Neural cell (in vitro differentiated cells): Measurements from ENCODE around the gene ORM1. TPM values are rescaled to one million over a fixed set of nuclear protein-coding genes. Genes with fewer than 3 reads are reported as not detected.
"Not testable (repeated sequence)": the region's sequence is repeated elsewhere in the genome, so short reads cannot be mapped to it uniquely, and the experiment has no call there.

Experiments
- H2AFZ ChIP-seq: fragments of 200-600, 300-800 bp; sonication (generic), shearing (Covaris generic); 2 replicates; pipeline ENCODE4 v1.6.0; 2014; ENCODE audit warnings: low read depth, mild to moderate bottlenecking, antibody characterized with exemption, low read length, moderate library complexity
- H3F3A ChIP-seq: fragments of 200-600 bp; shearing (Covaris generic); 2 replicates; pipeline ENCODE4 v1.6.1; 2016; ENCODE audit warnings: mild to moderate bottlenecking, moderate library complexity, mixed read lengths, antibody characterized with exemption, low read length; ENCODE audit not compliant: insufficient read depth, poor library complexity, severe bottlenecking
- H3K27ac ChIP-seq: fragments of 200-600, 300-800 bp; sonication (generic), shearing (Covaris generic); 2 replicates; pipeline ENCODE4 v1.5.1; 2014; ENCODE audit warnings: mild to moderate bottlenecking, low read length, moderate library complexity
- H3K27me3 ChIP-seq: fragments of 300-800, 200-600 bp; sonication (generic), shearing (Covaris generic); 2 replicates; pipeline ENCODE4 v1.6.0; 2014; ENCODE audit warnings: mild to moderate bottlenecking, low read depth, low read length, moderate library complexity; ENCODE audit not compliant: insufficient read depth
- H3K36me3 ChIP-seq: fragments of 300-800, 200-600 bp; sonication (generic), shearing (Covaris generic); 2 replicates; pipeline ENCODE4 v1.5.1; 2014; ENCODE audit warnings: mild to moderate bottlenecking, antibody characterized with exemption, low read length, moderate library complexity; ENCODE audit not compliant: insufficient read depth
- H3K4me2 ChIP-seq: fragments of 300-800, 200-600 bp; sonication (generic), shearing (Covaris generic); 2 replicates; pipeline ENCODE4 v1.6.0; 2014; ENCODE audit warnings: mild to moderate bottlenecking, low read length
- H3K4me3 ChIP-seq: fragments of 300-800, 200-600 bp; sonication (generic), shearing (Covaris generic); 2 replicates; pipeline ENCODE4 v1.5.1; 2014; ENCODE audit warnings: mild to moderate bottlenecking, low read length, moderate library complexity
- H3K79me2 ChIP-seq: fragments of 200-600 bp; shearing (Covaris generic); replicated peaks from 2 replicates; pipeline ENCODE4 v1.6.0; 2014; ENCODE audit warnings: mild to moderate bottlenecking, low read length, moderate library complexity; ENCODE audit not compliant: insufficient read depth
- H3K9ac ChIP-seq: fragments of 300-800, 200-600 bp; sonication (generic), shearing (Covaris generic); 2 replicates; pipeline ENCODE4 v1.6.1; 2016; ENCODE audit warnings: mild to moderate bottlenecking, low read length, mixed read lengths
- H3K9me2 ChIP-seq: fragments of 200-600 bp; shearing (Covaris generic); 2 replicates; pipeline ENCODE4 v1.6.1; 2016; ENCODE audit warnings: mild to moderate bottlenecking, low read length, mixed read lengths; ENCODE audit not compliant: insufficient read depth
- H3K9me3 ChIP-seq: fragments of 200-600, 300-800 bp; sonication (generic), shearing (Covaris generic); 2 replicates; pipeline ENCODE4 v1.6.1; 2016; ENCODE audit warnings: mild to moderate bottlenecking, mixed run types, low read length, moderate library complexity, mixed read lengths
- H4K20me1 ChIP-seq: fragments of 200-600 bp; shearing (Covaris generic); 2 replicates; pipeline ENCODE4 v1.6.1; 2016; ENCODE audit warnings: mild to moderate bottlenecking, mixed run types; ENCODE audit not compliant: insufficient read depth
- EP300 ChIP-seq: fragments of 450-650 bp; conservative IDR thresholded peaks from 2 replicates; pipeline ENCODE4 v1.6.1; 2014; ENCODE audit warnings: antibody characterized with exemption, mild to moderate bottlenecking, moderate library complexity; ENCODE audit not compliant: poor library complexity, severe bottlenecking
- EZH2 ChIP-seq: fragments of 200-600, 300-800 bp; shearing (Covaris generic), sonication (generic); IDR thresholded peaks from 2 replicates; pipeline ENCODE4 v1.6.1; 2014; ENCODE audit warnings: antibody characterized with exemption, low read length, borderline replicate concordance, mild to moderate bottlenecking; ENCODE audit not compliant: insufficient read depth, poor library complexity, severe bottlenecking
- MXI1 ChIP-seq: fragments of 450-650 bp; conservative IDR thresholded peaks from 2 replicates; pipeline ENCODE4 v1.6.1; 2014; ENCODE audit warnings: antibody characterized with exemption, mild to moderate bottlenecking; ENCODE audit not compliant: poor library complexity, severe bottlenecking
- POLR2AphosphoS5 ChIP-seq: IDR thresholded peaks from 2 replicates; pipeline ENCODE4 v1.6.1; 2012
- RAD21 ChIP-seq: fragments of 450-650 bp; conservative IDR thresholded peaks from 2 replicates; pipeline ENCODE4 v1.6.1; 2014; ENCODE audit warnings: antibody characterized with exemption, mild to moderate bottlenecking, moderate library complexity
- SMC3 ChIP-seq: fragments of 450-650 bp; conservative IDR thresholded peaks from 2 replicates; pipeline ENCODE4 v1.6.1; 2014; ENCODE audit warnings: antibody characterized with exemption, mild to moderate bottlenecking, moderate library complexity; ENCODE audit not compliant: poor library complexity
- TAF1 ChIP-seq: IDR thresholded peaks from 2 replicates; pipeline ENCODE4 v1.6.1; 2012; ENCODE audit warnings: low read depth
- polyA plus RNA-seq: library from polyadenylated mRNA; depleted of rRNA; stranded (reverse); fragments of >200 nt; gene quantifications from 2 replicates; pipeline ENCODE4 v1.2.3, GENCODE V29; 2014
- TF ChIP-seq, protein P1 (sequence below): IDR thresholded peaks from 2 replicates; pipeline ENCODE4 v1.6.1; 2012; ENCODE audit warnings: borderline replicate concordance
- TF ChIP-seq, protein P2 (sequence below): fragments of 450-650 bp; IDR thresholded peaks from 2 replicates; pipeline ENCODE4 v1.5.1; 2014; ENCODE audit warnings: antibody characterized with exemption, mild to moderate bottlenecking, moderate library complexity; ENCODE audit not compliant: poor library complexity, severe bottlenecking

The ORM1 gene
- polyA plus RNA-seq, 1 donor from 2014 or later = not detected

GRCh38 chr9:114327749-114328148 is 4.9 kb downstream of the ORM1 start:
- Histone ChIP-seq H3K9ac (no peak overlapping the region), H3F3A (no peaks in the 10 kb centered on the region), H3K36me3 (no peaks in the 10 kb centered on the region), H3K79me2 (no peaks in the 10 kb centered on the region), H3K9me3 (no peaks in the 10 kb centered on the region), H3K9me2 (no peaks in the 10 kb centered on the region), H4K20me1 (no peaks in the 10 kb centered on the region), H2AFZ (no peak overlapping the region), H3K4me3 (no peak overlapping the region), H3K4me2 (no peak overlapping the region), H3K27ac (no peak overlapping the region), H3K27me3 (no peaks in the 10 kb centered on the region)
- TF ChIP-seq POLR2AphosphoS5 (no peak), EP300 (no peak), SMC3 (no peak), MXI1 (no peak), RAD21 (no peak), EZH2 (no peak), TAF1 (no peak)
- TF ChIP-seq, protein P1, sequence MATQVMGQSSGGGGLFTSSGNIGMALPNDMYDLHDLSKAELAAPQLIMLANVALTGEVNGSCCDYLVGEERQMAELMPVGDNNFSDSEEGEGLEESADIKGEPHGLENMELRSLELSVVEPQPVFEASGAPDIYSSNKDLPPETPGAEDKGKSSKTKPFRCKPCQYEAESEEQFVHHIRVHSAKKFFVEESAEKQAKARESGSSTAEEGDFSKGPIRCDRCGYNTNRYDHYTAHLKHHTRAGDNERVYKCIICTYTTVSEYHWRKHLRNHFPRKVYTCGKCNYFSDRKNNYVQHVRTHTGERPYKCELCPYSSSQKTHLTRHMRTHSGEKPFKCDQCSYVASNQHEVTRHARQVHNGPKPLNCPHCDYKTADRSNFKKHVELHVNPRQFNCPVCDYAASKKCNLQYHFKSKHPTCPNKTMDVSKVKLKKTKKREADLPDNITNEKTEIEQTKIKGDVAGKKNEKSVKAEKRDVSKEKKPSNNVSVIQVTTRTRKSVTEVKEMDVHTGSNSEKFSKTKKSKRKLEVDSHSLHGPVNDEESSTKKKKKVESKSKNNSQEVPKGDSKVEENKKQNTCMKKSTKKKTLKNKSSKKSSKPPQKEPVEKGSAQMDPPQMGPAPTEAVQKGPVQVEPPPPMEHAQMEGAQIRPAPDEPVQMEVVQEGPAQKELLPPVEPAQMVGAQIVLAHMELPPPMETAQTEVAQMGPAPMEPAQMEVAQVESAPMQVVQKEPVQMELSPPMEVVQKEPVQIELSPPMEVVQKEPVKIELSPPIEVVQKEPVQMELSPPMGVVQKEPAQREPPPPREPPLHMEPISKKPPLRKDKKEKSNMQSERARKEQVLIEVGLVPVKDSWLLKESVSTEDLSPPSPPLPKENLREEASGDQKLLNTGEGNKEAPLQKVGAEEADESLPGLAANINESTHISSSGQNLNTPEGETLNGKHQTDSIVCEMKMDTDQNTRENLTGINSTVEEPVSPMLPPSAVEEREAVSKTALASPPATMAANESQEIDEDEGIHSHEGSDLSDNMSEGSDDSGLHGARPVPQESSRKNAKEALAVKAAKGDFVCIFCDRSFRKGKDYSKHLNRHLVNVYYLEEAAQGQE = no peak
- TF ChIP-seq, protein P2, sequence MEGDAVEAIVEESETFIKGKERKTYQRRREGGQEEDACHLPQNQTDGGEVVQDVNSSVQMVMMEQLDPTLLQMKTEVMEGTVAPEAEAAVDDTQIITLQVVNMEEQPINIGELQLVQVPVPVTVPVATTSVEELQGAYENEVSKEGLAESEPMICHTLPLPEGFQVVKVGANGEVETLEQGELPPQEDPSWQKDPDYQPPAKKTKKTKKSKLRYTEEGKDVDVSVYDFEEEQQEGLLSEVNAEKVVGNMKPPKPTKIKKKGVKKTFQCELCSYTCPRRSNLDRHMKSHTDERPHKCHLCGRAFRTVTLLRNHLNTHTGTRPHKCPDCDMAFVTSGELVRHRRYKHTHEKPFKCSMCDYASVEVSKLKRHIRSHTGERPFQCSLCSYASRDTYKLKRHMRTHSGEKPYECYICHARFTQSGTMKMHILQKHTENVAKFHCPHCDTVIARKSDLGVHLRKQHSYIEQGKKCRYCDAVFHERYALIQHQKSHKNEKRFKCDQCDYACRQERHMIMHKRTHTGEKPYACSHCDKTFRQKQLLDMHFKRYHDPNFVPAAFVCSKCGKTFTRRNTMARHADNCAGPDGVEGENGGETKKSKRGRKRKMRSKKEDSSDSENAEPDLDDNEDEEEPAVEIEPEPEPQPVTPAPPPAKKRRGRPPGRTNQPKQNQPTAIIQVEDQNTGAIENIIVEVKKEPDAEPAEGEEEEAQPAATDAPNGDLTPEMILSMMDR = no peak

- H3K9ac ChIP-seq, H3K9me3 ChIP-seq, H3K4me3 ChIP-seq, H3K27me3 ChIP-seq, H3K36me3 ChIP-seq, H3K4me2 ChIP-seq, H3K79me2 ChIP-seq, H2AFZ ChIP-seq, H4K20me1 ChIP-seq, H3K9me2 ChIP-seq, H3F3A ChIP-seq, H3K27ac ChIP-seq: not testable (repeated sequence)
Observed at GRCh38 chr9:114328357-114328820, 5.5 kb downstream of the ORM1 start.

DNA sequence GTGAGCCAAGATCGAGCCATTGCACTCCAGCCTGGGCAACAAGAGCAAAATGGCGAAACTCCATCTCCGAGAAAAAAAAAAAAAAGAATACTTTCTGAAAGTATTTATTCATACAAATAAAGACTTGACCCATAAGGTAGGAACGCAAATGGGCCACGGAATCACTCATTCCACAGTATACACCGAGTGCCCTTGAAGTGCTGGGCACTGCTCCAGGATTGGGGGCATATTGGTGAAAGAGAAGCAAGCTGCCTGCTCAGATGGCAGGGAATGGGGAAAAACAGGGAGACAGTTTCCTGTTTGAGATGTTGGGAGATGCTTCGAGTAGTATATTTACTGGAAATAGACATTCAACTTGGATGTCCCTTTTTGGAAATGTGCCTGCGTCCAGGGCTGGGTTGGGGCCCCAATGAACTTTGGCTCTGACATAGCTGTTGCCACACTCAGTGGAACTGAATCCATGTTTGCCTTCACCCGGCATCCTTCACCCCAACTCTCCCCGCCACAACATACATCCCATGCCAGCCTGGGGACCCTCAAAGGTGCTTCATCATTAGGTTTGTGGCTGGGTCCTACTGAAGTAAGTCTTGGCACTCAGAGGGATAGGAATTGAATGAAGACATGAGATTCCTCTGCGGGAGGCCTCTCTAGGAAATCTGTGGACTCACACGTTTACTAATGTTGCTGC is 6.2 kb downstream of the ORM1 start:
- not testable (repeated sequence) for H3K36me3 ChIP-seq, H3K9me2 ChIP-seq, H3K4me2 ChIP-seq, H3K27ac ChIP-seq, H3K79me2 ChIP-seq, H3F3A ChIP-seq, H3K4me3 ChIP-seq, H2AFZ ChIP-seq, H3K9me3 ChIP-seq, H4K20me1 ChIP-seq, H3K9ac ChIP-seq, H3K27me3 ChIP-seq

DNA sequence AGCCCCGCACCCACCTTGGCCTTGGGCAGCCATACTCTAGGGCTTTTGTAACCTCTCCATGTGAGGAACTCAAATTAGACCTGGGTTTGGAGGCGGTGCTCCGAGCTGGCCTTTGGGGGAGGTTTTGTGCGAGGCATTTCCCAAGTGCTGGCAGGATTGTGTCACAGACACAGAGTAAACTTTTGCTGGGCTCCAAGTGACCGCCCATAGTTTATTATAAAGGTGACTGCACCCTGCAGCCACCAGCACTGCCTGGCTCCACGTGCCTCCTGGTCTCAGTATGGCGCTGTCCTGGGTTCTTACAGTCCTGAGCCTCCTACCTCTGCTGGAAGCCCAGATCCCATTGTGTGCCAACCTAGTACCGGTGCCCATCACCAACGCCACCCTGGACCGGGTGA is 6.7 kb downstream of the ORM1 start, which contains the start of gene ORM2:
ORM2 (plus strand) TSS at position 245 of the 398 bp plus-strand sequence; CDS start at position 281, 36 bp downstream.
- H3K4me2 ChIP-seq, H2AFZ ChIP-seq, H3K79me2 ChIP-seq, H4K20me1 ChIP-seq, H3K27ac ChIP-seq, H3K36me3 ChIP-seq, H3K9me3 ChIP-seq, H3K27me3 ChIP-seq, H3K4me3 ChIP-seq, H3K9me2 ChIP-seq, H3F3A ChIP-seq, H3K9ac ChIP-seq: not testable (repeated sequence)
